Calu3 (cell line): ENCODE data around the gene SIRPA. TPM values are rescaled to one million over a fixed set of nuclear protein-coding genes. Genes with fewer than 3 reads are reported as not detected.

Experiments used
- BruUV-seq: library from RNA; stranded (reverse); fragments of 400-500 nt; replicated peaks from 2 replicates; lab custom pipeline; 2021; lab: Mats Ljungman, UMichigan
- CTCF ChIA-PET: fragments of 300-600 bp; sonication (Branson Sonifier 250); formaldehyde crosslinking; loops from one replicate; lab custom pipeline; 2022; ENCODE audit warnings: antibody characterized with exemption; lab: Charles Lee
- DNase-seq: peaks from one replicate; pipeline ENCODE4 v3.0.0; 2022
- H3K27ac Mint-ChIP-seq: one replicate; pipeline ENCODE4 v1.8.0; 2022; ENCODE audit warnings: mixed read lengths; ENCODE audit not compliant: unreplicated experiment
- H3K27me3 Mint-ChIP-seq: one replicate; pipeline ENCODE4 v1.8.0; 2022; ENCODE audit warnings: mixed read lengths; ENCODE audit not compliant: unreplicated experiment
- H3K36me3 Mint-ChIP-seq: one replicate; pipeline ENCODE4 v1.8.0; 2022; ENCODE audit warnings: mild to moderate bottlenecking, moderate library complexity, mixed read lengths; ENCODE audit not compliant: insufficient read depth, unreplicated experiment
- H3K4me1 Mint-ChIP-seq: one replicate; pipeline ENCODE4 v1.8.0; 2022; ENCODE audit warnings: mild to moderate bottlenecking, low read depth, mixed read lengths; ENCODE audit not compliant: unreplicated experiment
- H3K4me3 Mint-ChIP-seq: one replicate; pipeline ENCODE4 v1.8.0; 2022; ENCODE audit warnings: mild to moderate bottlenecking, low read depth, moderate library complexity, mixed read lengths; ENCODE audit not compliant: unreplicated experiment
- H3K9me3 Mint-ChIP-seq: one replicate; pipeline ENCODE4 v1.8.0; 2022; ENCODE audit warnings: low read depth, mixed read lengths; ENCODE audit not compliant: unreplicated experiment
- CTCF ChIP-seq: fragments of 200-600 bp; IDR thresholded peaks from one replicate; pipeline ENCODE4 v1.8.0; 2022; ENCODE audit warnings: antibody characterized with exemption; ENCODE audit not compliant: unreplicated experiment
- intact Hi-C: fragments of 100-400 bp; cut with micrococcal nuclease; formaldehyde crosslinking; loops from one replicate; pipeline ENCODE4 v1.10.0; 2022; ENCODE audit not compliant: unreplicated experiment
- total RNA-seq: library from RNA; stranded (reverse); gene quantifications from 2 replicates; pipeline ENCODE4 v1.2.3, GENCODE V29; 2022

The SIRPA gene
- total RNA-seq, 1 experiment from 2014 or later, result 24.0 TPM

GRCh38 chr20:1931830-1932229, 36.6 kb downstream of the SIRPA start:
- no peak for TF ChIP-seq CTCF
- Mint-ChIP-seq H3K9me3 (no peaks in the 10 kb centered on the region), H3K4me1 (no peaks in the 10 kb centered on the region), H3K4me3 (no peak overlapping the region), H3K27ac (no peak overlapping the region), H3K27me3 (no peaks in the 10 kb centered on the region), H3K36me3 (peaks cover 6% of the 10 kb centered on the region)
- CTCF ChIA-PET, result no interaction called here
- DNase-seq, result no peak
- BruUV-seq, result no TSS peak
- intact Hi-C loops, result no loop called here

GRCh38 chr20:1932971-1933370, 37.8 kb downstream of the SIRPA start:
- TF ChIP-seq CTCF, result no peak
- H3K9me3 Mint-ChIP-seq, result no peaks in the 10 kb centered on the region
- no peaks in the 10 kb centered on the region for H3K4me1 Mint-ChIP-seq
- CTCF ChIA-PET, result no interaction called here
- no peaks in the 10 kb centered on the region for H3K27me3 Mint-ChIP-seq
- no peak overlapping the region for H3K4me3 Mint-ChIP-seq
- no TSS peak for BruUV-seq
- no peak for DNase-seq
- H3K27ac Mint-ChIP-seq, result no peak overlapping the region
- intact Hi-C loops, result no loop called here
- H3K36me3 Mint-ChIP-seq, result peaks cover 6% of the 10 kb centered on the region

- DNase-seq, result no peak
- no peaks in the 10 kb centered on the region for H3K9me3 Mint-ChIP-seq
- CTCF ChIA-PET, result no interaction called here
- H3K4me1 Mint-ChIP-seq, result no peaks in the 10 kb centered on the region
- H3K27me3 Mint-ChIP-seq, result no peaks in the 10 kb centered on the region
- no TSS peak for BruUV-seq
- H3K27ac Mint-ChIP-seq, result no peak overlapping the region
- H3K4me3 Mint-ChIP-seq, result no peak overlapping the region
- peaks cover 6% of the 10 kb centered on the region for H3K36me3 Mint-ChIP-seq
- intact Hi-C loops, result no loop called here
- TF ChIP-seq CTCF, result no peak
These were observed 38.3 kb downstream of the SIRPA start for GRCh38 chr20:1933465-1933870.

GRCh38 chr20:1934156-1934555, 38.9 kb downstream of the SIRPA start:
- intact Hi-C loops, result no loop called here
- TF ChIP-seq CTCF, result no peak
- Mint-ChIP-seq H3K27ac (no peak overlapping the region), H3K9me3 (no peaks in the 10 kb centered on the region), H3K36me3 (peaks cover 6% of the 10 kb centered on the region), H3K4me1 (no peaks in the 10 kb centered on the region), H3K4me3 (no peak overlapping the region), H3K27me3 (no peaks in the 10 kb centered on the region)
- DNase-seq, result no peak
- BruUV-seq, result no TSS peak
- CTCF ChIA-PET, result no interaction called here
